Neural progenitor cell (in vitro differentiated cells): ENCODE data around the gene WASHC2C. TPM values are rescaled to one million over a fixed set of nuclear protein-coding genes. Genes with fewer than 3 reads are reported as not detected.

Experiments
- small RNA-seq: library from RNA; depleted of rRNA; stranded (forward); fragments of <200 nt; gene quantifications from one replicate; pipeline ENCODE3, GENCODE V24; 2015
- total RNA-seq: library from RNA; depleted of rRNA; stranded (reverse); fragments of >200 nt; gene quantifications from 2 replicates; pipeline ENCODE4 v1.2.3, GENCODE V29; 2015; ENCODE audit warnings: low replicate concordance

The WASHC2C gene
- total RNA-seq, 1 donor from 2014 or later: 33.0 TPM

Small RNAs within 50 kb of the gene (small RNA-seq; reads per million reads assigned to genes)
- not detected for gene AC012044.1

Other genes starting within 250 kb of the WASHC2C start
- 22.8 and 23.8 TPM in 2 replicates for gene ZFAND4, start 54.5 kb upstream of the WASHC2C start, total RNA-seq
- 17.9 and 25.9 TPM in 2 replicates for gene AGAP4, start 120.2 kb downstream of the WASHC2C start, total RNA-seq
- gene TIMM23, start 245.2 kb downstream of the WASHC2C start, total RNA-seq: 74.1 and 85.4 TPM in 2 replicates